ENCODE data around the gene BMI1.
A peak's percentile ranks its signal among the peaks of the same experiment; 100 is the strongest.
"Not testable (repeated sequence)": the region's sequence is repeated elsewhere in the genome, so short reads cannot be mapped to it uniquely, and the experiment has no call there.

Gene BMI1

GRCh38 chr10:22320591-22321155 lies at the start of gene BMI1:
BMI1 (plus strand) TSS chr10:22321099; CDS start chr10:22326450, 5,351 bp downstream.
- DNase-seq, result peak; percentile 82

GRCh38 chr10:22271786-22272185 lies 49.1 kb upstream of the BMI1 start:
- DNase-seq, result no peak

- DNase-seq, result no peak
These were observed 42.5 kb upstream of the BMI1 start for GRCh38 chr10:22278441-22278782.

- DNase-seq, result no peak
These were observed 40.8 kb upstream of the BMI1 start for GRCh38 chr10:22280078-22280477.

- DNase-seq, result no peak
These were observed 35.8 kb upstream of the BMI1 start for GRCh38 chr10:22285130-22285529.

- DNase-seq, result no peak
These were observed 27.0 kb upstream of the BMI1 start for GRCh38 chr10:22293747-22294404.

GRCh38 chr10:22294694-22295093 lies 26.2 kb upstream of the BMI1 start:
- DNase-seq, result no peak

GRCh38 chr10:22301193-22301592 lies 19.7 kb upstream of the BMI1 start:
- no peak for DNase-seq

GRCh38 chr10:22303461-22303860 lies 17.4 kb upstream of the BMI1 start:
- DNase-seq, result no peak

GRCh38 chr10:22305721-22306120 lies 15.2 kb upstream of the BMI1 start:
- no peak for DNase-seq

- DNase-seq, result peak; percentile 52
These were observed 12.5 kb upstream of the BMI1 start for GRCh38 chr10:22308390-22308789.

GRCh38 chr10:22309180-22310000 lies 11.5 kb upstream of the BMI1 start:
- no peak for DNase-seq

- DNase-seq, result not testable (repeated sequence)
These were observed 10.9 kb upstream of the BMI1 start for GRCh38 chr10:22310012-22310411.

- DNase-seq, result no peak
These were observed 10.0 kb upstream of the BMI1 start for GRCh38 chr10:22310928-22311327.

- DNase-seq, result no peak
These were observed 6.0 kb upstream of the BMI1 start for GRCh38 chr10:22314852-22315251.

GRCh38 chr10:22315455-22316285 lies 5.2 kb upstream of the BMI1 start:
- no peak for DNase-seq

GRCh38 chr10:22316286-22317075 lies 4.4 kb upstream of the BMI1 start, which contains the start of gene COMMD3:
COMMD3 (plus strand) TSS chr10:22316388; CDS start chr10:22316418, 30 bp downstream.
- peak; percentile 85 for DNase-seq

GRCh38 chr10:22317076-22317370 lies 3.9 kb upstream of the BMI1 start:
- no peak for DNase-seq

- no peak for DNase-seq
These were observed 2.9 kb upstream of the BMI1 start for GRCh38 chr10:22317771-22318565.

- no peak for DNase-seq
These were observed 2.1 kb upstream of the BMI1 start for GRCh38 chr10:22318772-22319171.

GRCh38 chr10:22319547-22319979 lies 1.3 kb upstream of the BMI1 start:
- no peak for DNase-seq
